Embryonic facial prominence (tissue), 1 donor: Measurements from ENCODE around the gene IBTK.
"Not testable (repeated sequence)": the region's sequence is repeated elsewhere in the genome, so short reads cannot be mapped to it uniquely, and the experiment has no call there.

Source experiments
- DNase-seq: peaks from one replicate; pipeline ENCODE4 v3.0.0-alpha.2; 2016; ENCODE audit errors: extremely low spot score

The IBTK gene

GRCh38 chr6:82247505-82248272 lies at the start of gene IBTK:
Gene IBTK (minus strand): TSS chr6:82247744. CDS start chr6:82240486, 7,258 bp downstream.
- DNase-seq = peak; percentile 85

- no peak for DNase-seq
These were observed 36.3 kb upstream of the IBTK start for GRCh38 chr6:82283771-82284410.

GRCh38 chr6:82281550-82281949 lies 34.0 kb upstream of the IBTK start:
- DNase-seq = not testable (repeated sequence)

GRCh38 chr6:82277686-82278085 lies 30.1 kb upstream of the IBTK start:
- DNase-seq = no peak

- DNase-seq = no peak
These were observed 28.1 kb upstream of the IBTK start for GRCh38 chr6:82275686-82276085.

GRCh38 chr6:82273295-82273694 lies 25.8 kb upstream of the IBTK start:
- no peak for DNase-seq

- no peak for DNase-seq
These were observed 23.5 kb upstream of the IBTK start for GRCh38 chr6:82270881-82271635.

- DNase-seq = no peak
These were observed 20.8 kb upstream of the IBTK start for GRCh38 chr6:82268301-82268846.

GRCh38 chr6:82264824-82265223 lies 17.3 kb upstream of the IBTK start:
- DNase-seq = no peak

GRCh38 chr6:82264321-82264720 lies 16.8 kb upstream of the IBTK start:
- DNase-seq = no peak

GRCh38 chr6:82263916-82264315 lies 16.4 kb upstream of the IBTK start:
- no peak for DNase-seq

- no peak for DNase-seq
These were observed 13.6 kb upstream of the IBTK start for GRCh38 chr6:82260997-82261732.

GRCh38 chr6:82259389-82259788 lies 11.8 kb upstream of the IBTK start:
- DNase-seq = no peak

- no peak for DNase-seq
These were observed 9.7 kb upstream of the IBTK start for GRCh38 chr6:82257088-82257774.

GRCh38 chr6:82254722-82255121 lies 7.2 kb upstream of the IBTK start:
- not testable (repeated sequence) for DNase-seq

- no peak for DNase-seq
These were observed 4.4 kb upstream of the IBTK start for GRCh38 chr6:82251942-82252341.

GRCh38 chr6:82249381-82250253 lies 2.1 kb upstream of the IBTK start:
- no peak for DNase-seq

GRCh38 chr6:82248273-82248735 lies 760 bp upstream of the IBTK start:
- no peak for DNase-seq

GRCh38 chr6:82246802-82247504 lies 591 bp downstream of the IBTK start:
- peak; percentile 33 for DNase-seq
